Measurements from ENCODE around the gene KCNAB1.

Gene KCNAB1

GRCh38 chr3:156307704-156308103 is 187.3 kb downstream of the KCNAB1 start:
- no peak for DNase-seq (ENCODE audit: extremely low read depth in 1 of 2, low read depth in 1 of 2)

GRCh38 chr3:156311431-156311830 is 191.1 kb downstream of the KCNAB1 start:
- DNase-seq (ENCODE audit: extremely low read depth in 1 of 2, low read depth in 1 of 2), result no peak

- DNase-seq (ENCODE audit: extremely low read depth in 1 of 2, low read depth in 1 of 2), result no peak
These were observed 191.6 kb downstream of the KCNAB1 start for GRCh38 chr3:156311930-156312329.

GRCh38 chr3:156316076-156316475 is 195.7 kb downstream of the KCNAB1 start:
- DNase-seq (ENCODE audit: extremely low read depth in 1 of 2, low read depth in 1 of 2), result no peak

GRCh38 chr3:156317462-156318074 is 197.2 kb downstream of the KCNAB1 start:
- no peak for DNase-seq (ENCODE audit: extremely low read depth in 1 of 2, low read depth in 1 of 2)

GRCh38 chr3:156321945-156322344 is 201.6 kb downstream of the KCNAB1 start:
- no peak for DNase-seq (ENCODE audit: extremely low read depth in 1 of 2, low read depth in 1 of 2)

- DNase-seq (ENCODE audit: extremely low read depth in 1 of 2, low read depth in 1 of 2), result no peak
These were observed 203.1 kb downstream of the KCNAB1 start for GRCh38 chr3:156323466-156323865.

- DNase-seq (ENCODE audit: extremely low read depth in 1 of 2, low read depth in 1 of 2), result no peak
These were observed 210.0 kb downstream of the KCNAB1 start for GRCh38 chr3:156330415-156330814.

GRCh38 chr3:156332304-156332703 is 211.9 kb downstream of the KCNAB1 start:
- DNase-seq (ENCODE audit: extremely low read depth in 1 of 2, low read depth in 1 of 2), result no peak

GRCh38 chr3:156334841-156335545 is 214.6 kb downstream of the KCNAB1 start:
- DNase-seq (ENCODE audit: extremely low read depth in 1 of 2, low read depth in 1 of 2), result no peak

- DNase-seq (ENCODE audit: extremely low read depth in 1 of 2, low read depth in 1 of 2), result no peak
These were observed 219.1 kb downstream of the KCNAB1 start for GRCh38 chr3:156339491-156339890.

GRCh38 chr3:156341332-156341731 is 221.0 kb downstream of the KCNAB1 start:
- no peak for DNase-seq (ENCODE audit: extremely low read depth in 1 of 2, low read depth in 1 of 2)

- no peak for DNase-seq (ENCODE audit: extremely low read depth in 1 of 2, low read depth in 1 of 2)
These were observed 221.5 kb downstream of the KCNAB1 start for GRCh38 chr3:156341831-156342416.

- DNase-seq (ENCODE audit: extremely low read depth in 1 of 2, low read depth in 1 of 2), result no peak
These were observed 223.8 kb downstream of the KCNAB1 start for GRCh38 chr3:156344215-156344614.

- no peak for DNase-seq (ENCODE audit: extremely low read depth in 1 of 2, low read depth in 1 of 2)
These were observed 228.7 kb downstream of the KCNAB1 start for GRCh38 chr3:156349111-156349510.

- DNase-seq (ENCODE audit: extremely low read depth in 1 of 2, low read depth in 1 of 2), result no peak
These were observed 229.6 kb downstream of the KCNAB1 start for GRCh38 chr3:156349978-156350377.

GRCh38 chr3:156350781-156351180 is 230.4 kb downstream of the KCNAB1 start:
- DNase-seq (ENCODE audit: extremely low read depth in 1 of 2, low read depth in 1 of 2), result no peak

GRCh38 chr3:156351783-156352182 is 231.4 kb downstream of the KCNAB1 start:
- DNase-seq (ENCODE audit: extremely low read depth in 1 of 2, low read depth in 1 of 2), result no peak

GRCh38 chr3:156352728-156353127 is 232.3 kb downstream of the KCNAB1 start:
- DNase-seq (ENCODE audit: extremely low read depth in 1 of 2, low read depth in 1 of 2), result no peak

GRCh38 chr3:156353563-156353962 is 233.2 kb downstream of the KCNAB1 start:
- no peak for DNase-seq (ENCODE audit: extremely low read depth in 1 of 2, low read depth in 1 of 2)

- DNase-seq (ENCODE audit: extremely low read depth in 1 of 2, low read depth in 1 of 2), result no peak
These were observed 236.4 kb downstream of the KCNAB1 start for GRCh38 chr3:156356537-156357363.

Measured in stimulated activated CD8-positive, alpha-beta memory T cell treated with anti-CD3 and anti-CD28 coated beads, Interleukin-7, amount 100 ng/mL, for 48 hours (primary cell).